GM12878 (cell line): ENCODE data around the gene DEFB123. TPM values are rescaled to one million over a fixed set of nuclear protein-coding genes. Genes with fewer than 3 reads are reported as not detected.

Experiments
- ATAC-seq: fragments of 200-7000 bp; cut with Tn5 transposase; 3 replicates; pipeline ENCODE4 v1.9.1; 2020; ENCODE audit warnings: mild to moderate bottlenecking, moderate library complexity
- BruUV-seq: library from RNA; stranded (reverse); fragments of 400-500 nt; replicated peaks from 2 replicates; lab custom pipeline; 2021; lab: Mats Ljungman, UMichigan
- CTCF ChIA-PET: fragments of 300-600 bp; sonication (Branson Sonifier 250); formaldehyde crosslinking; extraction: SDS; loops from one replicate; lab custom pipeline; 2021; ENCODE audit warnings: inconsistent platforms; lab: Yijun Ruan, JAX
- POLR2A ChIA-PET: fragments of 350-600 bp; formaldehyde crosslinking; extraction: SDS; loops from one replicate; lab custom pipeline; 2021; ENCODE audit warnings: inconsistent platforms; lab: Charles Lee
- RAD21 ChIA-PET: fragments of 300-600 bp; sonication (Branson Sonifier 250); formaldehyde crosslinking; loops from one replicate; lab custom pipeline; 2023; ENCODE audit warnings: antibody characterized with exemption; ENCODE audit not compliant: unreplicated experiment; lab: Charles Lee
- SMC1A ChIA-PET: fragments of 300-600 bp; sonication (Branson Sonifier 250); formaldehyde crosslinking; loops from one replicate; lab custom pipeline; 2023; ENCODE audit not compliant: unreplicated experiment, uncharacterized antibody; lab: Charles Lee
- DNase-seq: peaks from one replicate; pipeline ENCODE4 v3.0.0-alpha.2; 2011; ENCODE audit warnings: low read depth, low spot score
- FAIRE-seq: peaks from 3 replicates; lab custom pipeline; 2011; peaks lifted over from hg19 to GRCh38; lab: Jason Lieb, UNC
- H2AFZ ChIP-seq: 2 replicates; pipeline ENCODE4 v1.6.0; 2011; ENCODE audit warnings: low read depth, low read length, control low read depth; ENCODE audit not compliant: control insufficient read depth
- H3K27ac ChIP-seq: 2 replicates; pipeline ENCODE4 v1.5.1; 2011; ENCODE audit warnings: control low read depth; ENCODE audit not compliant: control insufficient read depth, insufficient read depth
- H3K27me3 ChIP-seq, 2 experiments: replicated peaks in 1 of 2; 2 replicates each; pipeline versions ENCODE4 v1.6.0 to v1.6.1; 2011; ENCODE audit warnings: low read length in 1 of 2; ENCODE audit not compliant: control insufficient read depth in 2 of 2, insufficient read depth in 2 of 2
- H3K36me3 ChIP-seq, 2 experiments: 2 replicates each; pipeline ENCODE4 v1.5.1; 2011; ENCODE audit warnings: low read length in 1 of 2; ENCODE audit not compliant: control insufficient read depth in 2 of 2, insufficient read depth in 2 of 2
- H3K4me1 ChIP-seq: 2 replicates; pipeline ENCODE4 v1.6.1; 2011; ENCODE audit warnings: mild to moderate bottlenecking, low read length, moderate library complexity, mixed read lengths; ENCODE audit not compliant: control insufficient read depth, insufficient read depth
- H3K4me2 ChIP-seq: 2 replicates; pipeline ENCODE4 v1.6.0; 2011; ENCODE audit warnings: control low read depth; ENCODE audit not compliant: control insufficient read depth, insufficient read depth
- H3K4me3 ChIP-seq: fragments of 200-600 bp; sonication (generic); 2 replicates; pipeline ENCODE4 v1.5.1; 2016
- H3K79me2 ChIP-seq: 2 replicates; pipeline ENCODE4 v1.6.0; 2011; ENCODE audit warnings: low read length; ENCODE audit not compliant: control insufficient read depth, insufficient read depth
- H3K9ac ChIP-seq: 2 replicates; pipeline ENCODE4 v1.8.0; 2011; ENCODE audit warnings: low read length, control low read depth, mixed read lengths; ENCODE audit not compliant: control insufficient read depth, insufficient read depth
- H3K9me3 ChIP-seq: replicated peaks from 3 replicates; pipeline ENCODE4 v1.5.1; 2011; ENCODE audit warnings: mild to moderate bottlenecking, low read length; ENCODE audit not compliant: control insufficient read depth, insufficient read depth
- H4K20me1 ChIP-seq: 2 replicates; pipeline ENCODE4 v1.6.0; 2011; ENCODE audit not compliant: control insufficient read depth, insufficient read depth
- CBFB ChIP-seq: IDR thresholded peaks from 2 replicates; pipeline ENCODE4 v1.6.1; 2016; ENCODE audit warnings: antibody characterized with exemption, low read depth
- CREM ChIP-seq: IDR thresholded peaks from 2 replicates; pipeline ENCODE4 v1.6.1; 2014; ENCODE audit warnings: antibody characterized with exemption, low read depth
- PKNOX1 ChIP-seq: fragments of 450-650 bp; IDR thresholded peaks from 2 replicates; pipeline ENCODE4 v1.6.1; 2016; ENCODE audit warnings: mild to moderate bottlenecking
- PML ChIP-seq: IDR thresholded peaks from 2 replicates; pipeline ENCODE4 v1.6.1; 2012; ENCODE audit warnings: low read length, inconsistent platforms
- POLR2A ChIP-seq: IDR thresholded peaks from 2 replicates; pipeline ENCODE4 v1.6.1; 2011; ENCODE audit warnings: low read depth, mild to moderate bottlenecking, low read length
- RAD21 ChIP-seq: IDR thresholded peaks from 2 replicates; pipeline ENCODE4 v1.6.1; 2011; ENCODE audit warnings: mild to moderate bottlenecking, low read depth, low read length, moderate library complexity; ENCODE audit not compliant: insufficient read depth
- SKIL ChIP-seq: fragments of 450-650 bp; IDR thresholded peaks from 2 replicates; pipeline ENCODE4 v1.6.1; 2017; ENCODE audit warnings: mild to moderate bottlenecking, low read depth, inconsistent platforms; ENCODE audit not compliant: poor library complexity, severe bottlenecking
- ZNF622 ChIP-seq: fragments of 450-650 bp; IDR thresholded peaks from 2 replicates; pipeline ENCODE4 v1.6.1; 2017; ENCODE audit warnings: mild to moderate bottlenecking, inconsistent platforms
- WGBS: methylation state at CpG from one replicate; pipeline ENCODE4 v1.1.6; 2016; ENCODE audit warnings: low lambda C conversion rate; ENCODE audit not compliant: insufficient replicate concordance, insufficient coverage; ENCODE audit errors: missing lambda C conversion rate; 5-methylcytosine and 5-hydroxymethylcytosine counted together
- in situ Hi-C: fragments of 300-500 bp; cut with MboI; formaldehyde crosslinking; loops from 9 replicates; pipeline ENCODE4 v1.14.3; 2018; ENCODE audit warnings: mixed read lengths
- intact Hi-C: fragments of 100-400 bp; cut with micrococcal nuclease; formaldehyde crosslinking; loops from one replicate; pipeline ENCODE4 v1.14.2; 2022; ENCODE audit not compliant: unreplicated experiment
- polyA plus RNA-seq, 11 experiments: library from polyadenylated mRNA; depleted of rRNA in 4 of 11; unstranded in 6 of 11; stranded (reverse) in 5 of 11; fragments of >200 nt; fragmentation: Nextera tagmentation in 4 of 11; fragmentation: Illumina TruSeq in 1 of 11; extraction: Ambion mirVana in 4 of 11; extraction: Trizol in 1 of 11; gene quantifications; 1 replicate in 1 of 11; 2 replicates in 10 of 11; pipeline versions ENCODE4 v1.2.1 to v1.2.3, GENCODE V29; 2011 to 2016; ENCODE audit warnings: inconsistent platforms in 2 of 11, missing spikeins in 2 of 11, low read depth in 1 of 11
- total RNA-seq, 4 experiments: library from RNA; depleted of rRNA in 3 of 4; stranded (reverse); fragments of >200 nt in 3 of 4; fragmentation: Illumina TruSeq in 1 of 4; extraction: Trizol in 1 of 4; gene quantifications; 2 replicates each; pipeline versions ENCODE4 v1.2.1 to v1.2.3, GENCODE V29; 2013 to 2021

The DEFB123 gene
- total and polyA plus RNA-seq, 10 of the 15 experiments (the other 5 are each of a cell fraction or from before 2014, with no cell fraction given), result not detected

- Histone ChIP-seq H3K9me3 (no peaks in the 10 kb centered on the region), H3K79me2 (no peaks in the 10 kb centered on the region), H3K9ac (no peak overlapping the region), H3K36me3 (no peaks in the 10 kb centered on the region), H3K4me3 (no peak overlapping the region), H2AFZ (no peak overlapping the region), H3K4me2 (no peak overlapping the region), H4K20me1 (no peaks in the 10 kb centered on the region), H3K4me1 (no peaks in the 10 kb centered on the region), H3K27me3 (no peaks in the 10 kb centered on the region), H3K27ac (no peak overlapping the region)
- RAD21 ChIA-PET, result no interaction called here
- CTCF ChIA-PET, result no interaction called here
- in situ Hi-C loops, result loop anchor here (5.0 kb wide), 1 partner anchor 52 kb away; no protein-coding TSS in a partner anchor
- DNase-seq (no peak), ATAC-seq (no peak), FAIRE-seq (no peak)
- no TSS peak for BruUV-seq
- WGBS, result 0% methylated on average over 1 of the region's 1 CpG
- SMC1A ChIA-PET, result no interaction called here
- POLR2A ChIA-PET, result no interaction called here
- no peak for TF ChIP-seq SKIL
- no peak for TF ChIP-seq CREM
- TF ChIP-seq PML, result no peak
- no peak for TF ChIP-seq CBFB
- no peak for TF ChIP-seq ZNF622
- no peak for TF ChIP-seq POLR2A
- TF ChIP-seq PKNOX1, result no peak
- no peak for TF ChIP-seq RAD21
- intact Hi-C loops, result no loop called here
Measured at GRCh38 chr20:31403886-31404285, 36.5 kb upstream of the DEFB123 start.
